KMS-11 (cell line): ENCODE data around the gene SEC14L2.
"Not testable (repeated sequence)": the region's sequence is repeated elsewhere in the genome, so short reads cannot be mapped to it uniquely, and the experiment has no call there.

ENCODE experiments used
- H2AFZ ChIP-seq: fragments of 200-600 bp; sonication (generic); 2 replicates; pipeline ENCODE4 v1.6.1; 2016; ENCODE audit warnings: antibody characterized with exemption, mixed run types, low read depth
- H3K27ac ChIP-seq: fragments of 200-600 bp; sonication (generic); 2 replicates; pipeline ENCODE4 v1.6.1; 2016; ENCODE audit warnings: mild to moderate bottlenecking, mixed run types
- H3K27me3 ChIP-seq: fragments of 200-600 bp; sonication (generic); 2 replicates; pipeline ENCODE4 v1.6.1; 2017; ENCODE audit warnings: mild to moderate bottlenecking, low read depth, mixed run types, moderate library complexity; ENCODE audit not compliant: insufficient read depth
- H3K36me3 ChIP-seq: fragments of 200-600 bp; sonication (generic); 2 replicates; pipeline ENCODE4 v1.6.1; 2017; ENCODE audit warnings: mild to moderate bottlenecking, mixed run types; ENCODE audit not compliant: insufficient read depth
- H3K4me1 ChIP-seq: fragments of 200-600 bp; sonication (generic); 2 replicates; pipeline ENCODE4 v1.6.1; 2016; ENCODE audit warnings: mild to moderate bottlenecking, low read depth, mixed run types; ENCODE audit not compliant: poor library complexity, severe bottlenecking
- H3K4me2 ChIP-seq: fragments of 200-600 bp; sonication (generic); 2 replicates; pipeline ENCODE4 v1.7.0; 2016; ENCODE audit warnings: mild to moderate bottlenecking, mixed run types
- H3K4me3 ChIP-seq: fragments of 200-600 bp; sonication (generic); IDR thresholded peaks from 2 replicates; pipeline ENCODE4 v1.6.1; 2017; ENCODE audit warnings: low read depth, low read length, mixed read lengths; ENCODE audit not compliant: insufficient read depth
- H3K79me2 ChIP-seq: fragments of 200-600 bp; sonication (generic); 2 replicates; pipeline ENCODE4 v1.6.1; 2016; ENCODE audit warnings: low read depth, mixed run types; ENCODE audit not compliant: insufficient read depth
- H3K9ac ChIP-seq: fragments of 200-600 bp; sonication (generic); 2 replicates; pipeline ENCODE4 v1.6.1; 2016; ENCODE audit warnings: mild to moderate bottlenecking, mixed run types
- H4K20me1 ChIP-seq: fragments of 200-600 bp; sonication (generic); 2 replicates; pipeline ENCODE4 v1.6.1; 2016; ENCODE audit warnings: mild to moderate bottlenecking, mixed run types; ENCODE audit not compliant: insufficient read depth
- CTCF ChIP-seq: fragments of 200-600 bp; sonication (generic); conservative IDR thresholded peaks from 2 replicates; pipeline ENCODE4 v1.6.1; 2017; ENCODE audit warnings: low read depth, mild to moderate bottlenecking, antibody characterized with exemption, low read length, moderate library complexity, mixed read lengths

Gene SEC14L2

GRCh38 chr22:30399718-30400117, 2.9 kb downstream of the SEC14L2 start:
- TF ChIP-seq CTCF = no peak
- Histone ChIP-seq H3K27me3 (peaks cover 20% of the 10 kb centered on the region), H3K36me3 (no peaks in the 10 kb centered on the region), H4K20me1 (no peaks in the 10 kb centered on the region), H2AFZ (no peak overlapping the region), H3K9ac (no peak overlapping the region), H3K4me1 (peaks cover 7% of the 10 kb centered on the region), H3K4me2 (no peak overlapping the region), H3K4me3 (no peak overlapping the region), H3K27ac (no peak overlapping the region), H3K79me2 (no peaks in the 10 kb centered on the region)

GRCh38 chr22:30400159-30400558, 3.3 kb downstream of the SEC14L2 start:
- TF ChIP-seq CTCF = no peak
- Histone ChIP-seq H2AFZ (no peak overlapping the region), H3K36me3 (no peaks in the 10 kb centered on the region), H3K4me1 (peaks cover 7% of the 10 kb centered on the region), H3K79me2 (no peaks in the 10 kb centered on the region), H3K4me3 (no peak overlapping the region), H3K27ac (no peak overlapping the region), H3K9ac (no peak overlapping the region), H4K20me1 (no peaks in the 10 kb centered on the region), H3K27me3 (peaks cover 20% of the 10 kb centered on the region), H3K4me2 (no peak overlapping the region)

- H3K4me2 ChIP-seq, H3K9ac ChIP-seq, H3K27ac ChIP-seq, H3K4me3 ChIP-seq, H3K4me1 ChIP-seq, H4K20me1 ChIP-seq, H3K79me2 ChIP-seq, H2AFZ ChIP-seq, H3K36me3 ChIP-seq: not testable (repeated sequence)
- H3K27me3 ChIP-seq = peaks cover 20% of the 10 kb centered on the region
Measured at GRCh38 chr22:30401024-30401423, 4.2 kb downstream of the SEC14L2 start.

GRCh38 chr22:30402028-30402765, 5.4 kb downstream of the SEC14L2 start:
- H3K9ac ChIP-seq = no peak overlapping the region
- no peaks in the 10 kb centered on the region for H3K79me2 ChIP-seq
- no peak overlapping the region for H2AFZ ChIP-seq
- peaks cover 16% of the 10 kb centered on the region for H3K27me3 ChIP-seq
- no peak for TF ChIP-seq CTCF
- no peaks in the 10 kb centered on the region for H3K36me3 ChIP-seq
- H3K4me3 ChIP-seq = no peak overlapping the region
- no peak overlapping the region for H3K27ac ChIP-seq
- H3K4me2 ChIP-seq = no peak overlapping the region
- H3K4me1 ChIP-seq = peaks cover 3% of the 10 kb centered on the region
- no peaks in the 10 kb centered on the region for H4K20me1 ChIP-seq

- H2AFZ ChIP-seq, H3K4me2 ChIP-seq, H3K36me3 ChIP-seq, H3K9ac ChIP-seq, H3K4me3 ChIP-seq, H4K20me1 ChIP-seq, H3K79me2 ChIP-seq, H3K4me1 ChIP-seq, H3K27ac ChIP-seq: not testable (repeated sequence)
- peaks cover 11% of the 10 kb centered on the region; the same call in 1 of the 2 replicates for H3K27me3 ChIP-seq
Measured at GRCh38 chr22:30402766-30403104, 5.9 kb downstream of the SEC14L2 start.
